ENCODE measurements around the gene PSMD3. TPM values are rescaled to one million over a fixed set of nuclear protein-coding genes. Genes with fewer than 3 reads are reported as not detected.

The PSMD3 gene
- polyA plus RNA-seq, 2 of the 4 experiments (the other 2 are of a cell fraction) = 87.7 to 193 TPM

GRCh38 chr17:40015998-40016985 is 35.7 kb downstream of the PSMD3 start:
- Histone ChIP-seq H3K4me2 (no peak overlapping the region), H3K4me3 (no peak overlapping the region), H3K4me1 (peaks cover 25% of the 10 kb centered on the region), H3K27ac (peak overlapping the region in 1 of 2 experiments; percentile 2; a peak in 2 of 6 replicates), H3K9me3 (no peaks in the 10 kb centered on the region)
- FAIRE-seq (no peak), DNase-seq (ENCODE audit: low read depth in 1 of 2, low spot score in 1 of 2) (no peak), ATAC-seq (no peak)
- ChIA-PET CTCF (interaction anchor here (0.6 to 24.9 kb wide), 28 partner anchors 10 to 338 kb away, joined by 3 to 625 read pairs (median 4); partner anchors contain the start of gene PSMD3), POLR2A (interaction anchor here (1.6 kb wide), 1 partner anchor 9 kb away, joined by 3 read pairs; no protein-coding TSS in a partner anchor)
- 84% methylated on average over 26 of the region's 26 CpGs for WGBS (ENCODE audit: missing lambda C conversion rate)
- TF ChIP-seq BCL3 (IDR thresholded peaks at IDR 0.05) (no peak), ESRRA (IDR thresholded peaks at IDR 0.05; ENCODE audit: borderline replicate concordance, low read length) (no peak), KDM1A (IDR thresholded peaks at IDR 0.05; ENCODE audit: low read depth) (no peak), SMC3 (IDR thresholded peaks at IDR 0.05) (no peak), TFCP2L1 (CRISPR knock-in tag; IDR thresholded peaks at IDR 0.05) (no peak), RAD21 (conservative IDR thresholded peaks at IDR 0.05 in 1 of 2, IDR thresholded peaks at IDR 0.05 in 1 of 2) (no peak), JUN (IDR thresholded peaks at IDR 0.05) (no peak), RARB (CRISPR knock-in tag; IDR thresholded peaks at IDR 0.05) (no peak)
- TF ChIP-seq, protein P1, sequence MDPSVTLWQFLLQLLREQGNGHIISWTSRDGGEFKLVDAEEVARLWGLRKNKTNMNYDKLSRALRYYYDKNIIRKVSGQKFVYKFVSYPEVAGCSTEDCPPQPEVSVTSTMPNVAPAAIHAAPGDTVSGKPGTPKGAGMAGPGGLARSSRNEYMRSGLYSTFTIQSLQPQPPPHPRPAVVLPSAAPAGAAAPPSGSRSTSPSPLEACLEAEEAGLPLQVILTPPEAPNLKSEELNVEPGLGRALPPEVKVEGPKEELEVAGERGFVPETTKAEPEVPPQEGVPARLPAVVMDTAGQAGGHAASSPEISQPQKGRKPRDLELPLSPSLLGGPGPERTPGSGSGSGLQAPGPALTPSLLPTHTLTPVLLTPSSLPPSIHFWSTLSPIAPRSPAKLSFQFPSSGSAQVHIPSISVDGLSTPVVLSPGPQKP (IDR thresholded peaks at IDR 0.05; ENCODE audit: low read depth, low read length) = no peak
- TF ChIP-seq, protein P2, sequence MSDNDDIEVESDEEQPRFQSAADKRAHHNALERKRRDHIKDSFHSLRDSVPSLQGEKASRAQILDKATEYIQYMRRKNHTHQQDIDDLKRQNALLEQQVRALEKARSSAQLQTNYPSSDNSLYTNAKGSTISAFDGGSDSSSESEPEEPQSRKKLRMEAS (IDR thresholded peaks at IDR 0.05) = no peak

DNA sequence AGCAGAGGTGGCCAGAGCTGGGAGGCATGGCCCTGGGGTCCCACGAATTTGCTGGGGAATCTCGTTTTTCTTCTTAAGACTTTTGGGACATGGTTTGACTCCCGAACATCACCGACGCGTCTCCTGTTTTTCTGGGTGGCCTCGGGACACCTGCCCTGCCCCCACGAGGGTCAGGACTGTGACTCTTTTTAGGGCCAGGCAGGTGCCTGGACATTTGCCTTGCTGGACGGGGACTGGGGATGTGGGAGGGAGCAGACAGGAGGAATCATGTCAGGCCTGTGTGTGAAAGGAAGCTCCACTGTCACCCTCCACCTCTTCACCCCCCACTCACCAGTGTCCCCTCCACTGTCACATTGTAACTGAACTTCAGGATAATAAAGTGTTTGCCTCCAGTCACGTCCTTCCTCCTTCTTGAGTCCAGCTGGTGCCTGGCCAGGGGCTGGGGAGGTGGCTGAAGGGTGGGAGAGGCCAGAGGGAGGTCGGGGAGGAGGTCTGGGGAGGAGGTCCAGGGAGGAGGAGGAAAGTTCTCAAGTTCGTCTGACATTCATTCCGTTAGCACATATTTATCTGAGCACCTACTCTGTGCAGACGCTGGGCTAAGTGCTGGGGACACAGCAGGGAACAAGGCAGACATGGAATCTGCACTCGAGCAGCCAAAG is 36.9 kb downstream of the PSMD3 start:
- DNase-seq (ENCODE audit: low read depth in 1 of 2, low spot score in 1 of 2) = no peak
- ATAC-seq = no peak
- Histone ChIP-seq H3K9me3 (no peaks in the 10 kb centered on the region), H3K4me3 (no peak overlapping the region), H3K4me1 (peaks cover 38% of the 10 kb centered on the region), H3K27ac (peak overlapping the region in 1 of 2 experiments; percentile 13; a peak in 1 of 6 replicates), H3K4me2 (no peak overlapping the region)
- no peak for TF ChIP-seq CBX8 (IDR thresholded peaks at IDR 0.05)
- no peak for TF ChIP-seq ZC3H11A (IDR thresholded peaks at IDR 0.05)
- FAIRE-seq = no peak
- ChIA-PET CTCF (interaction anchor here (1.1 to 24.9 kb wide), 12 partner anchors 12 to 185 kb away, joined by 3 to 625 read pairs (median 70); partner anchors contain the start of gene PSMD3), POLR2A (interaction anchor here (0.6 to 1.6 kb wide), 2 partner anchors 10 to 34 kb away, joined by 3 read pairs; no protein-coding TSS in a partner anchor)
- WGBS (ENCODE audit: missing lambda C conversion rate) = 58% methylated on average over 15 of the region's 15 CpGs

GRCh38 chr17:40018211-40019121 is 37.9 kb downstream of the PSMD3 start:
- ATAC-seq = no peak
- FAIRE-seq = no peak
- no peaks in the 10 kb centered on the region for H3K9me3 ChIP-seq
- H3K4me3 ChIP-seq = no peak overlapping the region
- DNase-seq (ENCODE audit: low read depth in 1 of 2, low spot score in 1 of 2) = no peak
- no peak overlapping the region for H3K4me2 ChIP-seq
- TF ChIP-seq HMGXB4 (CRISPR knock-in tag; IDR thresholded peaks at IDR 0.05; ENCODE audit: borderline replicate concordance) (no peak), MAFK (IDR thresholded peaks at IDR 0.05; ENCODE audit: partially characterized antibody) (no peak), CHD4 (IDR thresholded peaks at IDR 0.05; ENCODE audit: borderline replicate concordance) (no peak), HOXB13 (CRISPR knock-in tag; IDR thresholded peaks at IDR 0.05; ENCODE audit: low read depth) (no peak), RCOR1 (IDR thresholded peaks at IDR 0.05; ENCODE audit: low read depth, low read length) (no peak)
- WGBS (ENCODE audit: missing lambda C conversion rate) = 77% methylated on average over 15 of the region's 15 CpGs
- ChIA-PET CTCF (interaction anchor here (0.9 to 24.9 kb wide), 14 partner anchors 9 to 184 kb away, joined by 3 to 625 read pairs (median 24); partner anchors contain the start of genes PSMD3 and THRA), POLR2A (interaction anchor here (1.6 kb wide), 1 partner anchor 11 kb away, joined by 3 read pairs; no protein-coding TSS in a partner anchor)
- H3K4me1 ChIP-seq = peaks cover 47% of the 10 kb centered on the region
- H3K27ac ChIP-seq = peak overlapping the region; percentile 31 to 43; a peak in 2 of 6 replicates
